HUES6 (cell line): ENCODE data around the gene MMP7.

Experiments
- H3K27ac ChIP-seq: 2 replicates; pipeline ENCODE4 v1.7.0; 2013; ENCODE audit warnings: low read depth, mild to moderate bottlenecking, low read length, inconsistent platforms
- H3K27me3 ChIP-seq: 2 replicates; pipeline ENCODE4 v1.6.1; 2013; ENCODE audit warnings: low read length; ENCODE audit not compliant: control insufficient read depth, insufficient read depth
- H3K36me3 ChIP-seq: 2 replicates; pipeline ENCODE4 v1.6.1; 2013; ENCODE audit warnings: low read length; ENCODE audit not compliant: control insufficient read depth, insufficient read depth
- H3K4me1 ChIP-seq: 2 replicates; pipeline ENCODE4 v1.6.1; 2013; ENCODE audit warnings: low read length; ENCODE audit not compliant: control insufficient read depth, insufficient read depth
- H3K4me3 ChIP-seq: 2 replicates; pipeline ENCODE4 v1.5.1; 2013; ENCODE audit warnings: low read depth, low read length
- H3K9ac ChIP-seq: one replicate; pipeline ENCODE4 v1.6.1; 2013; ENCODE audit warnings: mild to moderate bottlenecking, low read length
- H3K9me3 ChIP-seq: 2 replicates; pipeline ENCODE4 v1.6.1; 2013; ENCODE audit warnings: low read depth, low read length; ENCODE audit not compliant: control insufficient read depth, insufficient read depth

Gene MMP7

GRCh38 chr11:102539567-102539966 lies 9.0 kb upstream of the MMP7 start:
- Histone ChIP-seq H3K9me3 (no peaks in the 10 kb centered on the region), H3K27ac (no peak overlapping the region), H3K9ac (no peak overlapping the region), H3K4me3 (no peak overlapping the region), H3K36me3 (no peaks in the 10 kb centered on the region), H3K27me3 (no peaks in the 10 kb centered on the region), H3K4me1 (no peaks in the 10 kb centered on the region)

DNA sequence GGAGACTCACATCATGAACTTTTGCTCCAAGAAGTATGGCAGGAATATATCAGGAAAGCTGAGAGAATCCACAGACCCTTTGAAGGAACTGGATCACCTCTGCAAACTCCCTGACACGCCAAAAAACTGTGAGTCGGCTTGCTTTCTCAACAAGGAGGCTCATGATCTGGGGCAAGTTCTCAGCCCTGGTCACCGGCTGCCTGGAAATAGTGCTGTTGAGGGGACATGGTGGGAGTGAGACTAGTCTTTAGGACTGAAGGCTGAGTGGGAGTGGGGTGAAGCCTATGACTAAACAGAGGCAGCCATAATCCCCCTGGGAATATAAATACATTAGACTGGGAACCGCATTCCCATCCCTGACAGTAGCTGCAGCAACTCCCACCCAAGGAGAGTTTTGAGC lies 8.4 kb upstream of the MMP7 start:
- H3K36me3 ChIP-seq = no peaks in the 10 kb centered on the region
- no peaks in the 10 kb centered on the region for H3K4me1 ChIP-seq
- H3K9me3 ChIP-seq = no peaks in the 10 kb centered on the region
- no peak overlapping the region for H3K9ac ChIP-seq
- no peak overlapping the region for H3K4me3 ChIP-seq
- H3K27me3 ChIP-seq = no peaks in the 10 kb centered on the region
- H3K27ac ChIP-seq = no peak overlapping the region

- no peaks in the 10 kb centered on the region for H3K27me3 ChIP-seq
- no peak overlapping the region for H3K9ac ChIP-seq
- H3K27ac ChIP-seq = no peak overlapping the region
- H3K9me3 ChIP-seq = no peaks in the 10 kb centered on the region
- H3K4me3 ChIP-seq = no peak overlapping the region
- no peaks in the 10 kb centered on the region for H3K4me1 ChIP-seq
- no peaks in the 10 kb centered on the region for H3K36me3 ChIP-seq
Observed at GRCh38 chr11:102534261-102534872, 3.8 kb upstream of the MMP7 start.

DNA sequence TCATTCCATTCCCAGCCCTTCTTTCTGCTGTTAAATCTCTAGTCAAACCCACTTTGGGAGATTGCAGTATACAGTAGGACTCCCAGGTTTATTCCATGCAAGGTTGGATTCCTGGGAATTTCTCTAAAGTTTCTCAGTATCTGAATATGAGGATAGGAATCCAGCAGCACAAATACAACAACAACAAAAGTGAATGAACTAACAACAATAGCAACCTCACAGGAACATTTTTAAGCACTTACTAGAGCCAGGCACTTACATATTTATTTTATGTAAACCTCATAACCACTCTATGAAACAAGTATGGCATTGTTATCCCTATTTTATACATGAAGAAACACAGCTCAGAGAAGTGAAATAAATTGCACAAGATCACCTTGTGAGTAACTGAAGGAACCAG lies 1.9 kb downstream of the MMP7 start:
- H3K27me3 ChIP-seq = no peaks in the 10 kb centered on the region

DNA sequence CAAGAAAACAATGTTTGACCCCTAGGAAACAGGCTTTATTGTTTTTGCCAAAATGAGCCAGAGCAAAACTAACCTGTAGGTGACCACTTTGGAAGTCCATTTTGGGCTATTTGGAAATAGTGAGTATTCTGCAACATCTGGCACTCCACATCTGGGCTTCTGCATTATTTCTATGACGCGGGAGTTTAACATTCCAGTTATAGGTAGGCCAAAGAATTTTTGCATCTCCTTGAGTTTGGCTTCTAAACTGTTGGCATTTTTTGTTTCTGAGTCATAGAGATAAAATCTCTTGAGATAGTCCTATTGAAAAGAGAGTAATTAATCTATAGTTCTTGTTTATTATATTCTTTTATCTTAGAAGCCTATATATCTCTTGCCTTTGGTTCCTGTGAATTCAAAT lies 2.9 kb downstream of the MMP7 start:
- Histone ChIP-seq H3K36me3 (no peaks in the 10 kb centered on the region), H3K4me3 (no peak overlapping the region), H3K9me3 (no peaks in the 10 kb centered on the region), H3K9ac (no peak overlapping the region), H3K27ac (no peak overlapping the region), H3K4me1 (no peaks in the 10 kb centered on the region), H3K27me3 (no peaks in the 10 kb centered on the region)

More for the DNA sequence above, 1.9 kb downstream of the MMP7 start:
- Histone ChIP-seq H3K4me1 (no peaks in the 10 kb centered on the region), H3K27ac (no peak overlapping the region), H3K4me3 (no peak overlapping the region), H3K36me3 (no peaks in the 10 kb centered on the region), H3K9me3 (no peaks in the 10 kb centered on the region), H3K9ac (no peak overlapping the region)

- no peaks in the 10 kb centered on the region for H3K9me3 ChIP-seq
- H3K27ac ChIP-seq = no peak overlapping the region
- H3K4me3 ChIP-seq = no peak overlapping the region
- H3K27me3 ChIP-seq = no peaks in the 10 kb centered on the region
- H3K4me1 ChIP-seq = no peaks in the 10 kb centered on the region
- no peaks in the 10 kb centered on the region for H3K36me3 ChIP-seq
- H3K9ac ChIP-seq = no peak overlapping the region
Observed at GRCh38 chr11:102527041-102527440, 3.5 kb downstream of the MMP7 start.

DNA sequence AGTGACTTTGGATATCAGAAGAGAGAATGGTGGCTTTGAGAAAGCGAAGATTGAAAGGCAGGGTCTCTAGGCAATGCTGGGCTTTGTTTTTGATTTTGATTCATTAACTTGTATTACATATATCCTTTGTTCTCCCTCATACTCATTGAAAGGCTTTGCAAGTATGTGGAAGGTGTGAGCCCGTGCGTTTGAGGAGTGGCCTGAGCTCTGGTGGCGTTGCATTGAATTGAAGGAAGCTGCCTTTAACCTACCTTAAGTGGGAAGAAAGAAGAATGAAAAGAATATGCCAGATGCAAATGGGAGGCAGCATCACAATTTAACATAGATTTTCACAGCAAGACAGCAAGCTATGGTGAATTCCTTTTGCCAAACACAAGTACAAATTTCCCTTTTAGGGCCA lies 6.7 kb downstream of the MMP7 start:
- Histone ChIP-seq H3K36me3 (no peaks in the 10 kb centered on the region), H3K4me1 (no peaks in the 10 kb centered on the region), H3K4me3 (no peak overlapping the region), H3K27me3 (no peaks in the 10 kb centered on the region), H3K9ac (no peak overlapping the region), H3K27ac (no peak overlapping the region), H3K9me3 (no peaks in the 10 kb centered on the region)

DNA sequence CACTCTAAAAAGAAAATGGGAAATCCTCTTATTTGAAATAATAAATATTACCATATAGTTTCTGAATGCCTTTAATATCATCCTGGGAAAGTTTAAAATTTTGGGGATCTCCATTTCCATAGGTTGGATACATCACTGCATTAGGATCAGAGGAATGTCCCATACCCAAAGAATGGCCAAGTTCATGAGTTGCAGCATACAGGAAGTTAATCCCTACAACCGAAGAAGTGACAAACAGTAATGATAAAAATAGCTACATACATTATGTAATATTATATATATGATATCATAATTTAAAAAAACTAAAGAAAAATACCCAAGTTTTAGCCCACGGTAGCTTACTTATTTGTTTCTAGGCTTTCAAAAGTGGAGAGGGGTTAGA lies 7.4 kb downstream of the MMP7 start:
- H3K4me1 ChIP-seq = no peaks in the 10 kb centered on the region
- H3K9ac ChIP-seq = no peak overlapping the region
- H3K36me3 ChIP-seq = no peaks in the 10 kb centered on the region
- H3K4me3 ChIP-seq = no peak overlapping the region
- no peaks in the 10 kb centered on the region for H3K27me3 ChIP-seq
- no peaks in the 10 kb centered on the region for H3K9me3 ChIP-seq
- H3K27ac ChIP-seq = no peak overlapping the region

- no peaks in the 10 kb centered on the region for H3K9me3 ChIP-seq
- H3K36me3 ChIP-seq = no peaks in the 10 kb centered on the region
- H3K4me3 ChIP-seq = no peak overlapping the region
- no peak overlapping the region for H3K27ac ChIP-seq
- no peaks in the 10 kb centered on the region for H3K27me3 ChIP-seq
- H3K4me1 ChIP-seq = no peaks in the 10 kb centered on the region
- no peak overlapping the region for H3K9ac ChIP-seq
Observed at GRCh38 chr11:102522312-102523188, 8.0 kb downstream of the MMP7 start.

DNA sequence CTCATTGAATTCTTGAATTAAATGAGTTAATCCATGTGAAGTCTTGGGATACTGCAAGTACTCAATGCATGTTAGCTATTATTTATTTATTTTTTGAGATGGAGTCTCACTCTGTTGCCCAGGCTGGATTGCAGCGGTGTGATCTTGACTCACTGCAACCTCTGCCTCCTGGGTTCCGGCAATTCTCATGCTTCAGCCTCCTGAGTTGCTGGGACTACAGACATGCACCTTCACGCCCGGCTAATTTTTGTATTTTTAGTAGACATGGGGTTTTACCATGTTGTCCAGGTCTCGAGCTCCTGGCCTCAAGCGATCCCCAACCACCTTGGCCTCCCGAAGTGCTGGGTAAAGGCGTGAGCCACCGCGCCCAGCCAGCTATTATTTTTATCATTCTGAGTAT lies 9.4 kb downstream of the MMP7 start:
- Histone ChIP-seq H3K9me3 (no peaks in the 10 kb centered on the region), H3K36me3 (no peaks in the 10 kb centered on the region), H3K27ac (no peak overlapping the region), H3K4me1 (no peaks in the 10 kb centered on the region), H3K4me3 (no peak overlapping the region), H3K9ac (no peak overlapping the region), H3K27me3 (no peaks in the 10 kb centered on the region)

- H3K4me1 ChIP-seq = no peaks in the 10 kb centered on the region
- no peak overlapping the region for H3K27ac ChIP-seq
- H3K36me3 ChIP-seq = no peaks in the 10 kb centered on the region
- no peaks in the 10 kb centered on the region for H3K27me3 ChIP-seq
- H3K9me3 ChIP-seq = no peaks in the 10 kb centered on the region
- no peak overlapping the region for H3K4me3 ChIP-seq
- H3K9ac ChIP-seq = no peak overlapping the region
Observed at GRCh38 chr11:102520514-102520913, 10.0 kb downstream of the MMP7 start.
